Mesenchymal stem cell (in vitro differentiated cells and primary cell): ENCODE results near the gene ELMO3.

Experiments
- DNase-seq: peaks from one replicate; pipeline ENCODE4 v3.0.0-alpha.2; 2013
- H2AFZ ChIP-seq: one replicate; pipeline ENCODE4 v1.6.1; 2013; ENCODE audit warnings: low read depth, mild to moderate bottlenecking, control low read depth, inconsistent platforms, low read length, moderate library complexity
- H2AK5ac ChIP-seq: 2 replicates; pipeline ENCODE4 v1.6.1; 2013; ENCODE audit warnings: low read length, moderate library complexity, mild to moderate bottlenecking, inconsistent platforms; ENCODE audit not compliant: severe bottlenecking
- H2BK120ac ChIP-seq: one replicate; pipeline ENCODE4 v1.6.1; 2013; ENCODE audit warnings: low read depth, mild to moderate bottlenecking, inconsistent platforms, low read length, moderate library complexity
- H2BK12ac ChIP-seq, 2 experiments: one replicate each; pipeline ENCODE4 v1.6.1; 2013; ENCODE audit warnings: inconsistent platforms in 2 of 2, low read length in 2 of 2, mild to moderate bottlenecking in 2 of 2, moderate library complexity in 2 of 2, control low read depth in 1 of 2
- H2BK15ac ChIP-seq: one replicate; pipeline ENCODE4 v1.6.1; 2013; ENCODE audit warnings: mild to moderate bottlenecking, low read depth, inconsistent platforms; ENCODE audit not compliant: poor library complexity, severe bottlenecking
- H2BK5ac ChIP-seq: 2 replicates; pipeline ENCODE4 v1.6.1; 2013; ENCODE audit warnings: low read depth, mild to moderate bottlenecking, low read length, control low read depth, inconsistent platforms; ENCODE audit not compliant: poor library complexity, severe bottlenecking
- H3K14ac ChIP-seq, 2 experiments: one replicate each; pipeline ENCODE4 v1.6.1; 2013; ENCODE audit warnings: inconsistent platforms in 2 of 2, low read length in 2 of 2, control low read depth in 1 of 2, mild to moderate bottlenecking in 1 of 2, moderate library complexity in 1 of 2
- H3K18ac ChIP-seq, 2 experiments: one replicate each; pipeline ENCODE4 v1.6.1; 2013; ENCODE audit warnings: inconsistent platforms in 2 of 2, low read length in 2 of 2, control low read depth in 1 of 2, low read depth in 1 of 2, mild to moderate bottlenecking in 1 of 2
- H3K23ac ChIP-seq, 2 experiments: one replicate each; pipeline ENCODE4 v1.6.1; 2013; ENCODE audit warnings: inconsistent platforms in 2 of 2, low read length in 2 of 2, mild to moderate bottlenecking in 2 of 2, moderate library complexity in 2 of 2, control low read depth in 1 of 2
- H3K27ac ChIP-seq: 2 replicates; pipeline ENCODE4 v1.5.1; 2013; ENCODE audit warnings: mild to moderate bottlenecking, moderate library complexity, low read length, control low read depth, inconsistent platforms; ENCODE audit not compliant: poor library complexity, severe bottlenecking
- H3K27me3 ChIP-seq, 2 experiments: 2 replicates each; pipeline versions ENCODE4 v1.6.1 to v1.7.0; 2013; ENCODE audit warnings: low read length in 2 of 2, mild to moderate bottlenecking in 2 of 2, moderate library complexity in 2 of 2, control low read depth in 1 of 2, inconsistent platforms in 1 of 2; ENCODE audit not compliant: control insufficient read depth in 1 of 2, insufficient read depth in 1 of 2
- H3K36me3 ChIP-seq, 2 experiments: 2 replicates each; pipeline versions ENCODE4 v1.6.1 to v1.7.0; 2013; ENCODE audit warnings: low read length in 2 of 2, control low read depth in 1 of 2, inconsistent platforms in 1 of 2, low read depth in 1 of 2, mild to moderate bottlenecking in 1 of 2; ENCODE audit not compliant: insufficient read depth in 2 of 2, control insufficient read depth in 1 of 2
- H3K4ac ChIP-seq, 2 experiments: one replicate each; pipeline ENCODE4 v1.6.1; 2013; ENCODE audit warnings: inconsistent platforms in 2 of 2, low read length in 2 of 2, mild to moderate bottlenecking in 2 of 2, moderate library complexity in 2 of 2, control low read depth in 1 of 2, low read depth in 1 of 2
- H3K4me1 ChIP-seq: 2 replicates; pipeline ENCODE4 v1.6.1; 2013; ENCODE audit warnings: low read depth, low read length, control low read depth; ENCODE audit not compliant: control insufficient read depth, insufficient read depth
- H3K4me2 ChIP-seq: 2 replicates; pipeline ENCODE4 v1.6.1; 2013; ENCODE audit warnings: low read length, mild to moderate bottlenecking, inconsistent platforms; ENCODE audit not compliant: poor library complexity, severe bottlenecking
- H3K4me3 ChIP-seq, 2 experiments: 2 replicates each; pipeline versions ENCODE4 v1.5.1 to v1.7.0; 2013; ENCODE audit warnings: low read length in 2 of 2, mild to moderate bottlenecking in 2 of 2, control low read depth in 1 of 2, low read depth in 1 of 2; ENCODE audit not compliant: insufficient read depth in 1 of 2
- H3K79me1 ChIP-seq: replicated peaks from 2 replicates; pipeline ENCODE4 v1.6.1; 2013; ENCODE audit warnings: mild to moderate bottlenecking, control low read depth, low read length, inconsistent platforms; ENCODE audit not compliant: poor library complexity, severe bottlenecking
- H3K9ac ChIP-seq: 2 replicates; pipeline ENCODE4 v1.7.0; 2013; ENCODE audit warnings: mild to moderate bottlenecking, low read length, moderate library complexity
- H3K9me3 ChIP-seq: 2 replicates; pipeline ENCODE4 v1.7.0; 2013; ENCODE audit warnings: mild to moderate bottlenecking, low read length; ENCODE audit not compliant: control insufficient read depth
- H4K8ac ChIP-seq: one replicate; pipeline ENCODE4 v1.6.1; 2013; ENCODE audit warnings: inconsistent platforms, mild to moderate bottlenecking, low read length, moderate library complexity
- H4K91ac ChIP-seq: one replicate; pipeline ENCODE4 v1.6.1; 2013; ENCODE audit warnings: mild to moderate bottlenecking, low read length, inconsistent platforms
- WGBS: methylation state at CpG from one replicate; pipeline ENCODE4 v1.1.7; 2013; ENCODE audit warnings: mixed read lengths; 5-methylcytosine and 5-hydroxymethylcytosine counted together

Gene ELMO3

DNA sequence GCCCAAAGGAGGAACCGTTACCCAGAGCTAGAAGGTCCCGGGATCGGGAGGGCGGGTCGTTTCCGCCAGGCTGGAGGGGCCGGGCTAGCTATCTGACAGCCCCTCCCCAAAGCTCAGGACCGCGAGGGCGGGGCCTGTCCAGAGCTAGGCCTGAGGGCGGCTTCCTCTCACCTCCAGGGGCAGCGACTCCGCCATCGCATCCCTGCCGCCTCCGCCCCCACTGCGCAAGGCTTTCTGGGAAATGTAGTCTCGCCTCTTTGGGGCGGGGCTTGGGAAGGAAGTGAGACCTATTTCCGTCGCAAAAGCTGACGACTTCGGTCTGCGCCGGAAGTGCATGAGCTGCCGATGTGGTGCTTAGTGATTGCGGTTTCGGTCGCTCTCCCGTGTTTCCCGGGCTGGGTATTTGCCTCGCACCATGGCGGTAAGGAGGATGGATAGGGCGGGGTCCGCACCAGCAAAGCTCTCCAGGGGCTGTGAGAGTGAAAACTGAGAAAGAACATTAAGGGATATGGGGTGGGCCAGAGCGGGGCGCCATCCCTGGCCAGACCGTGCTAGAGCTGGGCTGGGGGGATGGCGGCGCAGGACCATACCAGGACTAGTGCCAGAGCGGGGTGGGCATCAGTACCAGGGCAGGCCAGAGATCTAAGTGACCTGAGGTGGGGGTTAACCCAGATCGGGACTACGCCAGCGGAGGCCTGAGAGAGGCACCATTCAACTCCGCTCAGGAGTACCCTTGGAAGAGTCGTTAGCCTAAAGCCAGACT, 28.1 kb downstream of the ELMO3 start, which contains the start of gene TMEM208:
TSS of gene TMEM208 (plus strand) at position 327 of the 763 bp plus-strand sequence. CDS start at position 416, 89 bp downstream.
- peaks cover 43 to 61% of the 10 kb centered on the region in 2 experiments for H3K36me3 ChIP-seq
- peak within 1 kb of the TSS; percentile 36 to 92 for H3K4ac ChIP-seq
- peak within 1 kb of the TSS in 1 of 2 experiments; percentile 74 for H3K14ac ChIP-seq
- H4K91ac ChIP-seq: peak within 1 kb of the TSS; percentile 53
- H3K9ac ChIP-seq: peak within 1 kb of the TSS; percentile 98
- no peaks in the 10 kb centered on the region for H3K27me3 ChIP-seq
- peak within 1 kb of the TSS; percentile 80 to 92 for H3K4me3 ChIP-seq
- WGBS: 3% methylated on average over 46 of the region's 46 CpGs
- peak within 1 kb of the TSS; percentile 29 for H2AK5ac ChIP-seq
- DNase-seq: peak; percentile 99
- peaks cover 29% of the 10 kb centered on the region for H3K79me1 ChIP-seq
- no peak within 1 kb of the TSS for H2BK15ac ChIP-seq
- peak within 1 kb of the TSS; percentile 41 to 92 for H3K18ac ChIP-seq
- H4K8ac ChIP-seq: peak within 1 kb of the TSS; percentile 40
- peak within 1 kb of the TSS; percentile 44 for H2AFZ ChIP-seq
- no peak within 1 kb of the TSS for H2BK5ac ChIP-seq
- no peak within 1 kb of the TSS for H2BK12ac ChIP-seq
- H3K4me1 ChIP-seq: peaks cover 18% of the 10 kb centered on the region
- no peak within 1 kb of the TSS for H3K23ac ChIP-seq
- no peaks in the 10 kb centered on the region for H3K9me3 ChIP-seq
- H2BK120ac ChIP-seq: no peak within 1 kb of the TSS
- H3K27ac ChIP-seq: peak within 1 kb of the TSS; percentile 16
- peak within 1 kb of the TSS; percentile 79 for H3K4me2 ChIP-seq

DNA sequence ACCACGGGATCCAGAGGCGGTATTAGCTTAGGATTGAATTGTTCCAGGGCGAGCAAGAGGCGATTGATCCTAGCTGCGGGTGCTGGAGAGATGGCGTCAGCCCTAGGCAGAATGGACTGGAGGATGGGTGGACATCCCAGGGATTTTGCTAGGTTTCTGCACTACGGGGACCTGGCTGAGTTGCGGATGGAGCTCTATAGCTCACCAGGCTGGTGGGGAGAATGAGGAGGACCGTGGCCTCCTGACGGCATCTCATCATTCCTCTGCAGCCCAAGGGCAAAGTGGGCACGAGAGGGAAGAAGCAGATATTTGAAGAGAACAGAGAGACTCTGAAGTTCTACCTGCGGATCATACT, 28.6 kb downstream of the ELMO3 start:
- Histone ChIP-seq H3K36me3 (peaks cover 47 to 64% of the 10 kb centered on the region in 2 experiments), H2BK120ac (no peak overlapping the region), H3K9me3 (no peaks in the 10 kb centered on the region), H3K27me3 (no peaks in the 10 kb centered on the region), H2AFZ (no peak overlapping the region), H2BK12ac (no peak overlapping the region), H3K9ac (peak overlapping the region; percentile 98), H4K8ac (peak overlapping the region; percentile 40), H3K4me2 (peak overlapping the region; percentile 79), H3K79me1 (peaks cover 31% of the 10 kb centered on the region), H3K23ac (no peak overlapping the region), H2AK5ac (peak overlapping the region; percentile 29), H2BK15ac (no peak overlapping the region), H3K27ac (no peak overlapping the region), H3K4me3 (peak overlapping the region; percentile 80 to 92), H3K4ac (peak overlapping the region; percentile 36 to 92), H3K14ac (no peak overlapping the region), H2BK5ac (no peak overlapping the region), H4K91ac (no peak overlapping the region), H3K4me1 (peaks cover 19% of the 10 kb centered on the region), H3K18ac (no peak overlapping the region)
- no peak for DNase-seq
- whole genome bisulfite sequencing: 25% methylated on average over 12 of the region's 12 CpGs

DNA sequence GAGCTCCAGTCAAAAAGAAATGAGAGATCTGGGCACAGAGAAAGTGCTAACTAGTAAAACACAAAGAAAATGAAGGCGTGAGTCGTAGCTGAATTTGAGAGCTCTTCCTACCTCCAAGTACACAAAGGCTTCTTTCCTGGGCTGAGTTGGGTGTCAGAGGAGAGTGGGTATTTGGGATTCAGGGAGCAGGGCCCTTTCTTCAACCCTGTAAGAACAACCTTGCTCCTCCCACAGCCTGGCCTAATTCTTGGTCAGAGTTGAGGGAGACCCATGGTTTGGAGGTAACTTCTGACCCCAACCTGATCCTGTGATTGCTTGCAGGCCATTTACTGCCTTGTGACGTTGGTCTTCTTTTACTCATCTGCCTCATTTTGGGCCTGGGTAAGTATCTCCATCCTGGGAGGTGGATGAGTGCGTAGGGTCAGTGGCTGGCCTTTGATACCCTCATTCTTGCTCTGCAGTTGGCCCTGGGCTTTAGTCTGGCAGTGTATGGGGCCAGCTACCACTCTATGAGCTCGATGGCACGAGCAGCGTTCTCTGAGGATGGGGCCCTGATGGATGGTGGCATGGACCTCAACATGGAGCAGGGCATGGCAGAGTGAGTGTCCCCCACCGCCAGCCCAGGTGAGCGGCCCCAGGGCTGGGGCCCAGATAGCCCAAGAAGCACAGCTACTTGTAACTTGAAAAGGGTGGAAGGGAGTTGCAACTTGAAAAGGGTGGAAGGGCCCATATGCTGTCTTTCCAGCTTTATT, 29.3 kb downstream of the ELMO3 start:
- Histone ChIP-seq H4K91ac (no peak overlapping the region), H2BK12ac (no peak overlapping the region), H4K8ac (peak overlapping the region; percentile 38), H2BK120ac (no peak overlapping the region), H3K4me3 (peak overlapping the region in 1 of 2 experiments; percentile 92), H3K36me3 (peaks cover 52 to 63% of the 10 kb centered on the region in 2 experiments), H3K4ac (no peak overlapping the region), H2BK5ac (no peak overlapping the region), H3K18ac (no peak overlapping the region), H2AK5ac (no peak overlapping the region), H3K9ac (peak overlapping the region; percentile 98), H3K27me3 (no peaks in the 10 kb centered on the region), H3K14ac (no peak overlapping the region), H3K4me2 (peak overlapping the region; percentile 79), H3K4me1 (peaks cover 19% of the 10 kb centered on the region), H3K79me1 (peaks cover 32% of the 10 kb centered on the region), H3K9me3 (no peaks in the 10 kb centered on the region), H3K23ac (no peak overlapping the region), H2BK15ac (no peak overlapping the region), H2AFZ (no peak overlapping the region), H3K27ac (no peak overlapping the region)
- no peak for DNase-seq
- WGBS: 94% methylated on average over 9 of the region's 9 CpGs

DNA sequence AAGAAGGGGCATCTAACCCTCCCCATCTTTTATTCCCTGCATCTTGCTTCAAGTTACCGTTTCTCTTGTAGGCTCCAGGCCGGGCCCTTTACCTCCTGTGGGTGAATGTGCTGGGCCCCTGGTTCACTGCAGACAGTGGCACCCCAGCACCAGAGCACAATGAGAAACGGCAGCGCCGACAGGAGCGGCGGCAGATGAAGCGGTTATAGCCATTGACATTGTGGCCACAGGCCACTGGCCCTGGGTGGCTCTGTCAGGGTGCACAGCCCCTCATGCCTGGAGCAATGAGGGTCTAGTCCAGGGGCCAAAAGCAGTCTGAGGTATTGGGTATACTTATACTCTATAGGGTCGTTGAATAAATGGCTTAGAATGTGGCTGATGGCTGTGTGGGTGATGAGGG, 30.0 kb downstream of the ELMO3 start:
- peaks cover 59 to 62% of the 10 kb centered on the region in 2 experiments for H3K36me3 ChIP-seq
- no peaks in the 10 kb centered on the region for H3K9me3 ChIP-seq
- H3K23ac ChIP-seq: no peak overlapping the region
- no peak overlapping the region for H3K18ac ChIP-seq
- peaks cover 19% of the 10 kb centered on the region for H3K4me1 ChIP-seq
- H2AFZ ChIP-seq: no peak overlapping the region
- 98% methylated on average over 9 of the region's 9 CpGs for WGBS
- no peak overlapping the region for H2BK15ac ChIP-seq
- H3K4me2 ChIP-seq: no peak overlapping the region
- no peak overlapping the region for H3K4ac ChIP-seq
- no peak overlapping the region for H3K9ac ChIP-seq
- no peak overlapping the region for H2BK5ac ChIP-seq
- H4K8ac ChIP-seq: no peak overlapping the region
- peaks cover 32% of the 10 kb centered on the region for H3K79me1 ChIP-seq
- H3K4me3 ChIP-seq: no peak overlapping the region
- no peaks in the 10 kb centered on the region for H3K27me3 ChIP-seq
- H2BK12ac ChIP-seq: no peak overlapping the region
- no peak overlapping the region for H2BK120ac ChIP-seq
- H4K91ac ChIP-seq: no peak overlapping the region
- no peak overlapping the region for H3K27ac ChIP-seq
- H3K14ac ChIP-seq: no peak overlapping the region
- H2AK5ac ChIP-seq: no peak overlapping the region
- no peak for DNase-seq
